ENCODE results near the gene MYLK.

- TF ChIP-seq EP300 (IDR thresholded peaks at IDR 0.05) (no peak), CTCF (IDR thresholded peaks at IDR 0.05) (no peak)
Measured at GRCh38 chr3:123621850-123622189, 262.3 kb downstream of the MYLK start.

Data from stomach (tissue), 4 donors.